Osteoblast (primary cell): ENCODE results near the gene SDS. TPM values are rescaled to one million over a fixed set of nuclear protein-coding genes. Genes with fewer than 3 reads are reported as not detected.

Experiments used
- DNase-seq: peaks from one replicate; pipeline ENCODE4 v3.0.0; 2011; ENCODE audit warnings: low spot score, mixed read lengths; ENCODE audit not compliant: insufficient read length; ENCODE audit errors: missing footprints
- H2AFZ ChIP-seq: 2 replicates; pipeline ENCODE4 v1.6.0; 2011; ENCODE audit warnings: mild to moderate bottlenecking, low read length
- H3K27ac ChIP-seq: 2 replicates; pipeline ENCODE4 v1.5.1; 2011; ENCODE audit warnings: mild to moderate bottlenecking, low read depth, low read length, moderate library complexity
- H3K27me3 ChIP-seq: 2 replicates; pipeline ENCODE4 v1.6.0; 2012; ENCODE audit warnings: mild to moderate bottlenecking, control low read depth, inconsistent platforms, low read length, moderate library complexity; ENCODE audit not compliant: insufficient read depth
- H3K36me3 ChIP-seq: 2 replicates; pipeline ENCODE4 v1.5.1; 2011; ENCODE audit warnings: mild to moderate bottlenecking, low read length, control low read depth, moderate library complexity; ENCODE audit not compliant: insufficient read depth
- H3K4me1 ChIP-seq: 2 replicates; pipeline ENCODE4 v1.5.1; 2011; ENCODE audit warnings: mild to moderate bottlenecking, low read length, control low read depth, moderate library complexity; ENCODE audit not compliant: insufficient read depth
- H3K4me2 ChIP-seq: 2 replicates; pipeline ENCODE4 v1.6.0; 2011; ENCODE audit warnings: mild to moderate bottlenecking, low read length; ENCODE audit not compliant: insufficient read depth
- H3K4me3 ChIP-seq: fragments of 200-600 bp; sonication (generic); 3 replicates; pipeline ENCODE4 v1.5.1; 2012; ENCODE audit warnings: mild to moderate bottlenecking, low read length, inconsistent platforms; ENCODE audit not compliant: insufficient read depth
- H3K79me2 ChIP-seq: 2 replicates; pipeline ENCODE4 v1.6.0; 2012; ENCODE audit warnings: mild to moderate bottlenecking, low read length, control low read depth, inconsistent platforms; ENCODE audit not compliant: insufficient read depth
- H3K9me3 ChIP-seq: 2 replicates; pipeline ENCODE4 v1.5.1; 2011; ENCODE audit warnings: low read depth, low read length, control low read depth
- H4K20me1 ChIP-seq: 2 replicates; pipeline ENCODE4 v1.6.0; 2012; ENCODE audit warnings: mild to moderate bottlenecking, low read length, control low read depth; ENCODE audit not compliant: insufficient read depth
- total RNA-seq: library from RNA; depleted of rRNA; stranded (reverse); fragments of >200 nt; gene quantifications from 2 replicates; pipeline ENCODE4 v1.2.3, GENCODE V29; 2012
- TF ChIP-seq, protein P1 (sequence below): IDR thresholded peaks from 2 replicates; pipeline ENCODE4 v1.5.1; 2011; ENCODE audit warnings: mild to moderate bottlenecking, low read depth, low read length, moderate library complexity; ENCODE audit errors: extremely low read depth

Gene SDS
- total RNA-seq, 1 donor = under 0.01 TPM

DNA sequence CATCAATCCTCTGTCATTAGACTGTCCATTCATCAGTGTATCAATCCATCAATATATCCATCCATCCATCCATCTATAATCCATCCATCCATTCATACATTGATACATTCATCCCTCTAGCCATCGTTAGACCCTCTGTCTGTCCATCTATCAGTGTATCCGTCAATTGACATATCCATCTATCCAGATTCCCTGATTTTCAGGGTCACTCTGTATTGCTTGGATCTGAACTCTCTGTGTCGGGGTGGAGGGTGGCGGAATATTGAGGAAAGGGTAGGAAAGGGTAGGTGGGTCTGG is 35.6 kb upstream of the SDS start:
- Histone ChIP-seq H3K27me3 (peaks cover 1% of the 10 kb centered on the region), H3K4me1 (no peaks in the 10 kb centered on the region), H3K36me3 (no peaks in the 10 kb centered on the region), H3K4me3 (no peak overlapping the region), H4K20me1 (no peaks in the 10 kb centered on the region), H3K4me2 (no peak overlapping the region), H3K27ac (no peak overlapping the region), H3K79me2 (no peaks in the 10 kb centered on the region), H2AFZ (no peak overlapping the region), H3K9me3 (no peaks in the 10 kb centered on the region)
- DNase-seq = no peak
- TF ChIP-seq, protein P1, sequence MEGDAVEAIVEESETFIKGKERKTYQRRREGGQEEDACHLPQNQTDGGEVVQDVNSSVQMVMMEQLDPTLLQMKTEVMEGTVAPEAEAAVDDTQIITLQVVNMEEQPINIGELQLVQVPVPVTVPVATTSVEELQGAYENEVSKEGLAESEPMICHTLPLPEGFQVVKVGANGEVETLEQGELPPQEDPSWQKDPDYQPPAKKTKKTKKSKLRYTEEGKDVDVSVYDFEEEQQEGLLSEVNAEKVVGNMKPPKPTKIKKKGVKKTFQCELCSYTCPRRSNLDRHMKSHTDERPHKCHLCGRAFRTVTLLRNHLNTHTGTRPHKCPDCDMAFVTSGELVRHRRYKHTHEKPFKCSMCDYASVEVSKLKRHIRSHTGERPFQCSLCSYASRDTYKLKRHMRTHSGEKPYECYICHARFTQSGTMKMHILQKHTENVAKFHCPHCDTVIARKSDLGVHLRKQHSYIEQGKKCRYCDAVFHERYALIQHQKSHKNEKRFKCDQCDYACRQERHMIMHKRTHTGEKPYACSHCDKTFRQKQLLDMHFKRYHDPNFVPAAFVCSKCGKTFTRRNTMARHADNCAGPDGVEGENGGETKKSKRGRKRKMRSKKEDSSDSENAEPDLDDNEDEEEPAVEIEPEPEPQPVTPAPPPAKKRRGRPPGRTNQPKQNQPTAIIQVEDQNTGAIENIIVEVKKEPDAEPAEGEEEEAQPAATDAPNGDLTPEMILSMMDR = no peak

DNA sequence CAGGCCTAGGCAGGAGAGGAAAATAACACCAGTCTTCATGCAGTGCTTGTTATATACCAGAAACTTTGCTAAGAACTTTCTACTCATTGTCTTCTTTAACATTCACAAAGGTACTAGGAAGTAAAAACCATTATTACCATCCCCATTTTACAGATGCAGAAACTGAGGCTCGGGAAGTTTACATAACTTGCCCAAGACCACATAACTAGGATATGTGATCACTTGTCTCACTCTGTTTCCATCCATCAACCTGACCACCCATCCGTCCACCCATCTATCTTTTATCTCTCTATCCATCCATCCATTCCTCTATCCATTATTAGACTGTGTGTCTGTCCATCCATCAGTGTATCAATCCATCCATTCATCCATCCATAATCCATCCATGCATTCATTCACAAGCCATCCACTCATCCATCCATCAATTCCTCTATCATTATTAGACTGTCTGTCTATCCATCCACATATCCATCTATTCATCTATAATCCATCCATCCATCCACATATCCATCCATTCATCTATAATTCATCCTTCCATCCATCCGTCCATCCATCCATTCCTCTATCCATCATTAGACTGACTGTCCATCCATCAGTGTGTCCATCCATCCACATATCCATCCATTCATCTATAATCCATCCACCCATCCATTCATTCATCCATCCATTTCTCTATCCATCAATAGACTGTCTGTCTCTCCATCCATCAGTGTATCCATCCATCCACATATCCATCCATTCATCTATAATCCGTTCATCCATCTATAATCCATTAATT is 35.0 kb upstream of the SDS start:
- H3K27ac ChIP-seq = no peak overlapping the region
- H3K9me3 ChIP-seq = no peaks in the 10 kb centered on the region
- no peak for DNase-seq
- H3K79me2 ChIP-seq = no peaks in the 10 kb centered on the region
- H3K27me3 ChIP-seq = no peaks in the 10 kb centered on the region
- H3K4me3 ChIP-seq = no peak overlapping the region
- no peaks in the 10 kb centered on the region for H3K4me1 ChIP-seq
- H4K20me1 ChIP-seq = no peaks in the 10 kb centered on the region
- TF ChIP-seq, protein P1 = no peak
- H2AFZ ChIP-seq = no peak overlapping the region
- no peaks in the 10 kb centered on the region for H3K36me3 ChIP-seq
- no peak overlapping the region for H3K4me2 ChIP-seq

DNA sequence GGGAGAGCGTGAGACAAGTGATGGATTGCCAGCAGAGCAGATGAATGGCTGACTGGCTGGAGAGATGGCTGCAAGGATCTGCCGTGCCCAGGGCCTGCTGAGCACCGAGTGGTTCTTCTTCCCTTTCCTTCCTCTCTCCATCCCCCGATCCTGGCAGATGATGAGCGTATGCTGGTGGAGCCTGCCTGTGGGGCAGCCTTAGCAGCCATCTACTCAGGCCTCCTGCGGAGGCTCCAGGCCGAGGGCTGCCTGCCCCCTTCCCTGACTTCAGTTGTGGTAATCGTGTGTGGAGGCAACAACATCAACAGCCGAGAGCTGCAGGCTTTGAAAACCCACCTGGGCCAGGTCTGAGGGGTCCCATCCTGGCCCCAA is 34.0 kb upstream of the SDS start:
- TF ChIP-seq, protein P1 = no peak
- H3K4me3 ChIP-seq = no peak overlapping the region
- no peak overlapping the region for H2AFZ ChIP-seq
- no peaks in the 10 kb centered on the region for H3K27me3 ChIP-seq
- H3K27ac ChIP-seq = no peak overlapping the region
- DNase-seq = no peak
- H4K20me1 ChIP-seq = no peaks in the 10 kb centered on the region
- no peaks in the 10 kb centered on the region for H3K9me3 ChIP-seq
- no peaks in the 10 kb centered on the region for H3K36me3 ChIP-seq
- no peaks in the 10 kb centered on the region for H3K79me2 ChIP-seq
- H3K4me1 ChIP-seq = no peaks in the 10 kb centered on the region
- no peak overlapping the region for H3K4me2 ChIP-seq

DNA sequence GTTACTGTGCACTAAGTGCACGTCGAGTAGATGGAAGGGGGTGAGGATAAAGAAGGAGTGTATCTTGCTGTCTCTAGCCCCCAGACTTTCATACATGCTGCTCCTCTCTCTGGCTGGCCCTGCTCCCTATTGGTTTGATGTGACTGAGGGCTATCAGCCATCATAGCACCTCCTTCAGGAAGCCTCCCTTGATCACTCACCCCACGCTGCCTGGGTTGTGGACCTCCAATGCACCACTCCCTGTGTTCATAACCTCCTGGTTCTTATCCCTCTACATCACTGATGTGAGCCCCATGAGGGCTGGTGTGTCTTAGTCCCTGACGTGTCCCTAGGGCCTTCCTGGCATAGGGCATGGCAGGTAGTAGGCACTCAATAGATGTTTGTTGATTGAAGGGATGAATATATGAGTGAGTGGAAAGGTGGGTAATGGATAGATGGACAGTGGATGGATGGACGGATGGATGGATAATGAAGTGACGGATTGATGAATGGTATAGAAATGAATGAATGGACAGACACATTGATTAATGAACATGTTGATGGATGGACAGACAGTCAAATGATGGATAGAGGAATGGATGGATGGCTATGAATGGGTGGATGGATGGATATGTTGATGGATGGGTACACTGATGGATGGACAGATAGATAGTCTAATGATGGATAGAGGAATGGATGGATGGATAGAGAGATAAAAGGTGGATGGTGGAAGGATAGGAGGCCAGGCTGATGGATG is 33.5 kb upstream of the SDS start:
- no peaks in the 10 kb centered on the region for H3K4me1 ChIP-seq
- H3K27me3 ChIP-seq = no peaks in the 10 kb centered on the region
- no peaks in the 10 kb centered on the region for H3K36me3 ChIP-seq
- no peak overlapping the region for H3K27ac ChIP-seq
- no peak overlapping the region for H3K4me2 ChIP-seq
- TF ChIP-seq, protein P1 = no peak
- DNase-seq = no peak
- no peak overlapping the region for H3K4me3 ChIP-seq
- no peaks in the 10 kb centered on the region for H3K79me2 ChIP-seq
- H4K20me1 ChIP-seq = no peaks in the 10 kb centered on the region
- no peak overlapping the region for H2AFZ ChIP-seq
- H3K9me3 ChIP-seq = no peaks in the 10 kb centered on the region
